GM21360 (cell line): Measurements from ENCODE around the gene DBX1.

ENCODE experiments used
- ATAC-seq: cut with Tn5 transposase; IDR thresholded peaks from one replicate; pipeline ENCODE4 v1.9.1; 2021; ENCODE audit warnings: mild to moderate bottlenecking, moderate library complexity; ENCODE audit not compliant: unreplicated experiment

DBX1 gene

GRCh38 chr11:20126724-20127123 lies 33.6 kb downstream of the DBX1 start:
- no peak for ATAC-seq

GRCh38 chr11:20125927-20126326 lies 34.3 kb downstream of the DBX1 start:
- no peak for ATAC-seq

- ATAC-seq: no peak
Measured at GRCh38 chr11:20122131-20122530, 38.1 kb downstream of the DBX1 start.

GRCh38 chr11:20120134-20120925 lies 39.9 kb downstream of the DBX1 start:
- ATAC-seq: no peak

- no peak for ATAC-seq
Measured at GRCh38 chr11:20119315-20119714, 41.0 kb downstream of the DBX1 start.

- no peak for ATAC-seq
Measured at GRCh38 chr11:20118209-20118608, 42.1 kb downstream of the DBX1 start.

GRCh38 chr11:20117291-20117690 lies 43.0 kb downstream of the DBX1 start:
- ATAC-seq: no peak

GRCh38 chr11:20116825-20117224 lies 43.5 kb downstream of the DBX1 start:
- no peak for ATAC-seq

GRCh38 chr11:20114588-20114987 lies 45.7 kb downstream of the DBX1 start:
- no peak for ATAC-seq

- ATAC-seq: no peak
Measured at GRCh38 chr11:20113149-20113438, 47.2 kb downstream of the DBX1 start.

GRCh38 chr11:20112291-20113148 lies 47.8 kb downstream of the DBX1 start:
- ATAC-seq: no peak

- ATAC-seq: no peak
Measured at GRCh38 chr11:20111871-20112270, 48.4 kb downstream of the DBX1 start.

- ATAC-seq: no peak
Measured at GRCh38 chr11:20110908-20111669, 49.2 kb downstream of the DBX1 start.

GRCh38 chr11:20109731-20110445 lies 50.4 kb downstream of the DBX1 start:
- ATAC-seq: no peak
